Astrocyte (in vitro differentiated cells and primary cell): ENCODE measurements around the gene OVOL2. TPM values are rescaled to one million over a fixed set of nuclear protein-coding genes. Genes with fewer than 3 reads are reported as not detected.

ENCODE experiments used
- DNase-seq: peaks from one replicate; pipeline ENCODE4 v3.0.0-alpha.2; 2010; ENCODE audit warnings: low read depth
- FAIRE-seq: peaks from 2 replicates; lab custom pipeline; 2011; peaks lifted over from hg19 to GRCh38; lab: Jason Lieb, UNC
- H2AFZ ChIP-seq: 2 replicates; pipeline ENCODE4 v1.6.0; 2012; ENCODE audit warnings: low read depth, low read length, inconsistent platforms
- H3K27ac ChIP-seq: 2 replicates; pipeline ENCODE4 v1.5.1; 2011; ENCODE audit warnings: low read depth, low read length, inconsistent platforms
- H3K27me3 ChIP-seq: 2 replicates; pipeline ENCODE4 v1.6.0; 2011; ENCODE audit warnings: low read length, inconsistent platforms; ENCODE audit not compliant: insufficient read depth
- H3K36me3 ChIP-seq: 2 replicates; pipeline ENCODE4 v1.5.1; 2011; ENCODE audit warnings: low read length, inconsistent platforms; ENCODE audit not compliant: insufficient read depth
- H3K4me1 ChIP-seq: 2 replicates; pipeline ENCODE4 v1.5.1; 2011; ENCODE audit warnings: low read length, inconsistent platforms; ENCODE audit not compliant: insufficient read depth
- H3K4me2 ChIP-seq: 2 replicates; pipeline ENCODE4 v1.6.0; 2012; ENCODE audit warnings: low read length, inconsistent platforms
- H3K4me3 ChIP-seq: 2 replicates; pipeline ENCODE4 v1.5.1; 2011; ENCODE audit warnings: low read depth, mild to moderate bottlenecking, low read length, inconsistent platforms; ENCODE audit not compliant: insufficient read depth
- H3K79me2 ChIP-seq: 2 replicates; pipeline ENCODE4 v1.6.0; 2012; ENCODE audit warnings: mild to moderate bottlenecking, low read length, inconsistent platforms; ENCODE audit not compliant: insufficient read depth
- H3K9ac ChIP-seq: 2 replicates; pipeline ENCODE4 v1.6.0; 2012; ENCODE audit warnings: mild to moderate bottlenecking, low read length, inconsistent platforms
- H3K9me3 ChIP-seq: 2 replicates; pipeline ENCODE4 v1.5.1; 2012; ENCODE audit warnings: low read depth, mild to moderate bottlenecking, low read length, inconsistent platforms; ENCODE audit not compliant: insufficient read depth
- H4K20me1 ChIP-seq: 2 replicates; pipeline ENCODE4 v1.6.0; 2012; ENCODE audit warnings: low read length, inconsistent platforms; ENCODE audit not compliant: insufficient read depth
- H3K27ac Mint-ChIP-seq: one replicate; pipeline ENCODE4 v1.8.0; 2021; ENCODE audit warnings: mild to moderate bottlenecking, mixed read lengths; ENCODE audit not compliant: unreplicated experiment
- H3K27me3 Mint-ChIP-seq: one replicate; pipeline ENCODE4 v1.8.0; 2021; ENCODE audit warnings: low read depth, mixed read lengths; ENCODE audit not compliant: unreplicated experiment
- H3K36me3 Mint-ChIP-seq: one replicate; pipeline ENCODE4 v1.8.0; 2021; ENCODE audit warnings: low read depth, mixed read lengths; ENCODE audit not compliant: unreplicated experiment
- H3K4me1 Mint-ChIP-seq: one replicate; pipeline ENCODE4 v1.8.0; 2021; ENCODE audit warnings: low read depth, mixed read lengths; ENCODE audit not compliant: unreplicated experiment
- H3K4me3 Mint-ChIP-seq: one replicate; pipeline ENCODE4 v1.8.0; 2021; ENCODE audit warnings: mild to moderate bottlenecking, moderate library complexity, mixed read lengths; ENCODE audit not compliant: unreplicated experiment
- H3K9me3 Mint-ChIP-seq: one replicate; pipeline ENCODE4 v1.8.0; 2021; ENCODE audit warnings: mild to moderate bottlenecking, mixed read lengths; ENCODE audit not compliant: unreplicated experiment
- EZH2 ChIP-seq: IDR thresholded peaks from 2 replicates; pipeline ENCODE4 v1.6.1; 2012; ENCODE audit warnings: mild to moderate bottlenecking, low read length, inconsistent platforms; ENCODE audit not compliant: insufficient read depth
- total RNA-seq: library from RNA; stranded (reverse); gene quantifications from 2 replicates; pipeline ENCODE4 v1.2.1, GENCODE V29; 2021
- TF ChIP-seq, protein P1 (sequence below): IDR thresholded peaks from 2 replicates; pipeline ENCODE4 v1.5.1; 2011; ENCODE audit warnings: low read depth, mild to moderate bottlenecking, inconsistent platforms, low read length, moderate library complexity; ENCODE audit not compliant: insufficient read depth

The OVOL2 gene
- total RNA-seq, 1 donor from 2014 or later: 0.57 TPM

- Mint-ChIP-seq H3K4me3 (no peak overlapping the region), H3K27ac (no peak overlapping the region), H3K36me3 (no peaks in the 10 kb centered on the region), H3K27me3 (no peaks in the 10 kb centered on the region), H3K4me1 (peaks cover 5% of the 10 kb centered on the region), H3K9me3 (no peaks in the 10 kb centered on the region)
- Histone ChIP-seq H3K36me3 (peaks cover 10% of the 10 kb centered on the region), H3K79me2 (peaks cover 13% of the 10 kb centered on the region), H4K20me1 (no peaks in the 10 kb centered on the region), H2AFZ (no peak overlapping the region), H3K4me3 (no peak overlapping the region), H3K4me1 (peaks cover 7% of the 10 kb centered on the region), H3K4me2 (no peak overlapping the region), H3K9me3 (no peaks in the 10 kb centered on the region), H3K27me3 (no peaks in the 10 kb centered on the region), H3K9ac (no peak overlapping the region), H3K27ac (no peak overlapping the region)
- DNase-seq (no peak), FAIRE-seq (no peak)
- TF ChIP-seq EZH2: no peak
- TF ChIP-seq, protein P1, sequence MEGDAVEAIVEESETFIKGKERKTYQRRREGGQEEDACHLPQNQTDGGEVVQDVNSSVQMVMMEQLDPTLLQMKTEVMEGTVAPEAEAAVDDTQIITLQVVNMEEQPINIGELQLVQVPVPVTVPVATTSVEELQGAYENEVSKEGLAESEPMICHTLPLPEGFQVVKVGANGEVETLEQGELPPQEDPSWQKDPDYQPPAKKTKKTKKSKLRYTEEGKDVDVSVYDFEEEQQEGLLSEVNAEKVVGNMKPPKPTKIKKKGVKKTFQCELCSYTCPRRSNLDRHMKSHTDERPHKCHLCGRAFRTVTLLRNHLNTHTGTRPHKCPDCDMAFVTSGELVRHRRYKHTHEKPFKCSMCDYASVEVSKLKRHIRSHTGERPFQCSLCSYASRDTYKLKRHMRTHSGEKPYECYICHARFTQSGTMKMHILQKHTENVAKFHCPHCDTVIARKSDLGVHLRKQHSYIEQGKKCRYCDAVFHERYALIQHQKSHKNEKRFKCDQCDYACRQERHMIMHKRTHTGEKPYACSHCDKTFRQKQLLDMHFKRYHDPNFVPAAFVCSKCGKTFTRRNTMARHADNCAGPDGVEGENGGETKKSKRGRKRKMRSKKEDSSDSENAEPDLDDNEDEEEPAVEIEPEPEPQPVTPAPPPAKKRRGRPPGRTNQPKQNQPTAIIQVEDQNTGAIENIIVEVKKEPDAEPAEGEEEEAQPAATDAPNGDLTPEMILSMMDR: no peak
These were observed 69.7 kb downstream of the OVOL2 start for GRCh38 chr20:17987988-17988387.

GRCh38 chr20:17985388-17986018 is 72.2 kb downstream of the OVOL2 start:
- Histone ChIP-seq H3K4me1 (no peaks in the 10 kb centered on the region), H3K4me3 (no peak overlapping the region), H3K79me2 (peaks cover 13% of the 10 kb centered on the region), H3K27ac (no peak overlapping the region), H3K9ac (no peak overlapping the region), H2AFZ (no peak overlapping the region), H3K4me2 (no peak overlapping the region), H4K20me1 (no peaks in the 10 kb centered on the region), H3K27me3 (no peaks in the 10 kb centered on the region), H3K36me3 (peaks cover 5% of the 10 kb centered on the region), H3K9me3 (no peaks in the 10 kb centered on the region)
- DNase-seq (no peak), FAIRE-seq (no peak)
- Mint-ChIP-seq H3K27me3 (no peaks in the 10 kb centered on the region), H3K27ac (no peak overlapping the region), H3K4me1 (peaks cover 2% of the 10 kb centered on the region), H3K4me3 (no peak overlapping the region), H3K36me3 (no peaks in the 10 kb centered on the region), H3K9me3 (no peaks in the 10 kb centered on the region)
- no peak for TF ChIP-seq EZH2

- no peak for FAIRE-seq
- Histone ChIP-seq H4K20me1 (peaks cover 2% of the 10 kb centered on the region), H3K79me2 (peaks cover 46% of the 10 kb centered on the region)
These were observed 81.4 kb downstream of the OVOL2 start for GRCh38 chr20:17976305-17976704.

More at GRCh38 chr20:17976305-17976704, 81.4 kb downstream of the OVOL2 start:
- no peak overlapping the region for H3K9ac ChIP-seq
- no peaks in the 10 kb centered on the region for H3K27me3 ChIP-seq
- Mint-ChIP-seq H3K27ac (no peak overlapping the region), H3K4me1 (peaks cover 9% of the 10 kb centered on the region), H3K9me3 (no peaks in the 10 kb centered on the region), H3K27me3 (no peaks in the 10 kb centered on the region), H3K36me3 (no peaks in the 10 kb centered on the region), H3K4me3 (no peak overlapping the region)
- H2AFZ ChIP-seq: no peak overlapping the region
- no peak for DNase-seq
- no peak for TF ChIP-seq EZH2
- TF ChIP-seq, protein P1: no peak
- no peak overlapping the region for H3K4me3 ChIP-seq
- no peak overlapping the region for H3K27ac ChIP-seq
- peaks cover 7% of the 10 kb centered on the region for H3K36me3 ChIP-seq
- no peaks in the 10 kb centered on the region for H3K9me3 ChIP-seq
- peaks cover 10% of the 10 kb centered on the region for H3K4me1 ChIP-seq
- H3K4me2 ChIP-seq: no peak overlapping the region

Other genes with a start within 250 kb of the OVOL2 start
- gene SNX5, start 89.1 kb downstream of the OVOL2 start, total RNA-seq: 78.0 and 95.1 TPM in 2 replicates
- gene MGME1, start 88.9 kb downstream of the OVOL2 start, total RNA-seq: 14.1 and 14.2 TPM in 2 replicates
- 8.4 and 10.0 TPM in 2 replicates for gene KAT14, start 79.9 kb upstream of the OVOL2 start, total RNA-seq
- 8.6 and 10.7 TPM in 2 replicates for gene PET117, start 79.9 kb upstream of the OVOL2 start, total RNA-seq
- gene ZNF133, start 230.6 kb upstream of the OVOL2 start, total RNA-seq: 10.7 and 12.5 TPM in 2 replicates